ENCODE data around the gene AKNA.

- no peak for TF ChIP-seq CTCF (IDR thresholded peaks at IDR 0.05; ENCODE audit: insufficient read depth, low read depth, low read length)
- TF ChIP-seq EZH2 (IDR thresholded peaks at IDR 0.05; ENCODE audit: insufficient read depth, low read length), result no peak
Observed at GRCh38 chr9:114361542-114361941, 26.2 kb downstream of the AKNA start.
